Mesenchymal stem cell (in vitro differentiated cells and primary cell): Measurements from ENCODE around the gene ASNSD1.

ENCODE experiments used
- DNase-seq: peaks from one replicate; pipeline ENCODE4 v3.0.0-alpha.2; 2013
- H2AFZ ChIP-seq: one replicate; pipeline ENCODE4 v1.6.1; 2013; ENCODE audit warnings: low read depth, mild to moderate bottlenecking, control low read depth, inconsistent platforms, low read length, moderate library complexity
- H2AK5ac ChIP-seq: 2 replicates; pipeline ENCODE4 v1.6.1; 2013; ENCODE audit warnings: low read length, moderate library complexity, mild to moderate bottlenecking, inconsistent platforms; ENCODE audit not compliant: severe bottlenecking
- H2BK120ac ChIP-seq: one replicate; pipeline ENCODE4 v1.6.1; 2013; ENCODE audit warnings: low read depth, mild to moderate bottlenecking, inconsistent platforms, low read length, moderate library complexity
- H2BK12ac ChIP-seq, 2 experiments: one replicate each; pipeline ENCODE4 v1.6.1; 2013; ENCODE audit warnings: inconsistent platforms in 2 of 2, low read length in 2 of 2, mild to moderate bottlenecking in 2 of 2, moderate library complexity in 2 of 2, control low read depth in 1 of 2
- H2BK15ac ChIP-seq: one replicate; pipeline ENCODE4 v1.6.1; 2013; ENCODE audit warnings: mild to moderate bottlenecking, low read depth, inconsistent platforms; ENCODE audit not compliant: poor library complexity, severe bottlenecking
- H2BK5ac ChIP-seq: 2 replicates; pipeline ENCODE4 v1.6.1; 2013; ENCODE audit warnings: low read depth, mild to moderate bottlenecking, low read length, control low read depth, inconsistent platforms; ENCODE audit not compliant: poor library complexity, severe bottlenecking
- H3K14ac ChIP-seq, 2 experiments: one replicate each; pipeline ENCODE4 v1.6.1; 2013; ENCODE audit warnings: inconsistent platforms in 2 of 2, low read length in 2 of 2, control low read depth in 1 of 2, mild to moderate bottlenecking in 1 of 2, moderate library complexity in 1 of 2
- H3K18ac ChIP-seq, 2 experiments: one replicate each; pipeline ENCODE4 v1.6.1; 2013; ENCODE audit warnings: inconsistent platforms in 2 of 2, low read length in 2 of 2, control low read depth in 1 of 2, low read depth in 1 of 2, mild to moderate bottlenecking in 1 of 2
- H3K23ac ChIP-seq, 2 experiments: one replicate each; pipeline ENCODE4 v1.6.1; 2013; ENCODE audit warnings: inconsistent platforms in 2 of 2, low read length in 2 of 2, mild to moderate bottlenecking in 2 of 2, moderate library complexity in 2 of 2, control low read depth in 1 of 2
- H3K27ac ChIP-seq: 2 replicates; pipeline ENCODE4 v1.5.1; 2013; ENCODE audit warnings: mild to moderate bottlenecking, moderate library complexity, low read length, control low read depth, inconsistent platforms; ENCODE audit not compliant: poor library complexity, severe bottlenecking
- H3K27me3 ChIP-seq, 2 experiments: 2 replicates each; pipeline versions ENCODE4 v1.6.1 to v1.7.0; 2013; ENCODE audit warnings: low read length in 2 of 2, mild to moderate bottlenecking in 2 of 2, moderate library complexity in 2 of 2, control low read depth in 1 of 2, inconsistent platforms in 1 of 2; ENCODE audit not compliant: control insufficient read depth in 1 of 2, insufficient read depth in 1 of 2
- H3K36me3 ChIP-seq, 2 experiments: 2 replicates each; pipeline versions ENCODE4 v1.6.1 to v1.7.0; 2013; ENCODE audit warnings: low read length in 2 of 2, control low read depth in 1 of 2, inconsistent platforms in 1 of 2, low read depth in 1 of 2, mild to moderate bottlenecking in 1 of 2; ENCODE audit not compliant: insufficient read depth in 2 of 2, control insufficient read depth in 1 of 2
- H3K4ac ChIP-seq, 2 experiments: one replicate each; pipeline ENCODE4 v1.6.1; 2013; ENCODE audit warnings: inconsistent platforms in 2 of 2, low read length in 2 of 2, mild to moderate bottlenecking in 2 of 2, moderate library complexity in 2 of 2, control low read depth in 1 of 2, low read depth in 1 of 2
- H3K4me1 ChIP-seq: 2 replicates; pipeline ENCODE4 v1.6.1; 2013; ENCODE audit warnings: low read depth, low read length, control low read depth; ENCODE audit not compliant: control insufficient read depth, insufficient read depth
- H3K4me2 ChIP-seq: 2 replicates; pipeline ENCODE4 v1.6.1; 2013; ENCODE audit warnings: low read length, mild to moderate bottlenecking, inconsistent platforms; ENCODE audit not compliant: poor library complexity, severe bottlenecking
- H3K4me3 ChIP-seq, 2 experiments: 2 replicates each; pipeline versions ENCODE4 v1.5.1 to v1.7.0; 2013; ENCODE audit warnings: low read length in 2 of 2, mild to moderate bottlenecking in 2 of 2, control low read depth in 1 of 2, low read depth in 1 of 2; ENCODE audit not compliant: insufficient read depth in 1 of 2
- H3K79me1 ChIP-seq: replicated peaks from 2 replicates; pipeline ENCODE4 v1.6.1; 2013; ENCODE audit warnings: mild to moderate bottlenecking, control low read depth, low read length, inconsistent platforms; ENCODE audit not compliant: poor library complexity, severe bottlenecking
- H3K9ac ChIP-seq: 2 replicates; pipeline ENCODE4 v1.7.0; 2013; ENCODE audit warnings: mild to moderate bottlenecking, low read length, moderate library complexity
- H3K9me3 ChIP-seq: 2 replicates; pipeline ENCODE4 v1.7.0; 2013; ENCODE audit warnings: mild to moderate bottlenecking, low read length; ENCODE audit not compliant: control insufficient read depth
- H4K8ac ChIP-seq: one replicate; pipeline ENCODE4 v1.6.1; 2013; ENCODE audit warnings: inconsistent platforms, mild to moderate bottlenecking, low read length, moderate library complexity
- H4K91ac ChIP-seq: one replicate; pipeline ENCODE4 v1.6.1; 2013; ENCODE audit warnings: mild to moderate bottlenecking, low read length, inconsistent platforms
- WGBS: methylation state at CpG from one replicate; pipeline ENCODE4 v1.1.7; 2013; ENCODE audit warnings: mixed read lengths; 5-methylcytosine and 5-hydroxymethylcytosine counted together

ASNSD1 gene

DNA sequence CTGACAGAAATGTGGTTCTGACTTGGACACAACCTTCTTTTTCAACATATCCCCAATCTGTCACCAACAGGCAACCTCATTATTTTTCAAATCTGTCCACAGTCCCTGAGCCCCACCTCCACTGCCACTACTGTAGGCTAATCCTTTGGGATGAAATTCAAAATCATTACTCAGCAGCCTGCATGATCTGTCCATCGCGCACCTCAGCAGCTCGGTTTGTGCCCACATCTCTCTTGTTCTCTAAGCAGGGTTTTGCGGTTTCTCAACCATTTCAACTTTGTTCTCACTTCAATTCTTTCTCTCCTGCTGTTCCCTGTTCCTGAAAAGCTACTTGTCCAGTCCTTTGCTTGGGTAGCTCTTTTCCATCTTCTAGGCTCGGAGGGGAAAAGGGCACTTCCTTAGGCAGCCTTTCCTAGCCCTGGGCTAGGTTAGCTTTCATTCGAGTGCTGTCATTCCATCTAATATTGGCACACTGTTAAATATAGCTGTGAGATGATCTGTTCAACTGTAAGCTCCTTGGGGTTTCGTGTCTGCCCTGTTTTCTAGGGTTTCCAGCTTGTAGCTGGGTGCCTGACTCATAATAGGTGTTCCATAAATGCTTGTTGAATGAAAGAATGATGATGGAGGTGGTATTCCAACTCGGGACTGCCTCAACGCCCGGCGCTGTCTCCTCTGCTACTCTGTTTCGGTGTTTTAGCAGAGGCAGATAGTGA, 12.6 kb downstream of the ASNSD1 start:
- Histone ChIP-seq H3K27ac (no peak overlapping the region), H3K4me3 (peak overlapping the region in 1 of 2 experiments; percentile 90), H3K27me3 (no peaks in the 10 kb centered on the region), H3K4ac (no peak overlapping the region), H3K36me3 (peaks cover 18 to 29% of the 10 kb centered on the region in 2 experiments), H2AFZ (no peak overlapping the region), H2BK12ac (peak overlapping the region in 1 of 2 experiments; percentile 57), H3K14ac (peak overlapping the region in 1 of 2 experiments; percentile 62), H4K8ac (peak overlapping the region; percentile 41), H3K79me1 (peaks cover 1% of the 10 kb centered on the region), H2BK120ac (no peak overlapping the region), H3K23ac (no peak overlapping the region), H3K4me2 (no peak overlapping the region), H3K4me1 (peaks cover 5% of the 10 kb centered on the region), H2BK5ac (no peak overlapping the region), H4K91ac (no peak overlapping the region), H3K18ac (no peak overlapping the region), H3K9me3 (no peaks in the 10 kb centered on the region), H2BK15ac (no peak overlapping the region), H2AK5ac (no peak overlapping the region), H3K9ac (peak overlapping the region; percentile 99)
- 75% methylated on average over 12 of the region's 12 CpGs for WGBS
- no peak for DNase-seq

DNA sequence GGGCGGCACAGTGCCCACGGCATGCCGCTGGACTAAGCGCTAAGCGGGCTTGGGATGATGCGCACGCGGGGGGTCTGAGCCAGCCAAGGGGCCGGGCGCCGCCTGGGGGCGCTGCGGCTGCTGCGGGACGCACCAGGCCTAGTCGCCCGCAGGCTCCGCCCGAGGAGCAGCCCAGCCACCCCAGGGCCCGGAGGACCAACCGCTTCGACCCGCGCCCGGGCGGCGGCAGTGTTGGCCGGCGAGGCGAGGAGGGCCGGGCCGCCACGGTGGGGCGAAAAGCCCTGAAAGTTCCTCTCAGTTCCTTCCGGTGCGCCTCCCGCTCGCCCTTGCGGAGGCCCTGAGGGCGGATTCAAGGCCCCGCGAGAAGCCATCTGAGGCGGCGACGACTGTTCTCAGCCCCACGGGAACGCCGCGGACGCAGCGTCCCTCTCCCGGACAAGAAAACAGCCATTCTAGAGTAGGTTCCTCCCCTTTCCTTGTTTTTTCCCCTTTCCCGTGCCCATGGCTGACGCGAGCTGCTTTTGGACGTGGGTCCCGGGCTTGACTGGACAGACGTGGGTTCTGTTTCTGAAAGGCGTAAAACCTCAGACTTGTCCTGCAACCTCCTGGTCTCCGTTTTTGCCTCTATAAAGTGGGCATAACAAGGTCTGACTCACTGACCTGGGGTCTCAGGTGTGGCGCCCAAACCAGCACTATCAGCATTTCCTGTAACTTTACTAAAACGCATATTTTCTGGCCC, 13.3 kb downstream of the ASNSD1 start, which contains the start of gene ANKAR:
ANKAR (plus strand) TSS at position 297 of the 739 bp plus-strand sequence. CDS start 1,821 bp downstream, outside the sequence.
- H2AK5ac ChIP-seq: no peak within 1 kb of the TSS
- H3K4me1 ChIP-seq: peaks cover 5% of the 10 kb centered on the region
- H3K27ac ChIP-seq: no peak within 1 kb of the TSS
- H3K27me3 ChIP-seq: no peaks in the 10 kb centered on the region
- peak within 1 kb of the TSS; percentile 6 to 37 for H3K18ac ChIP-seq
- H3K4me3 ChIP-seq: peak within 1 kb of the TSS; percentile 29 to 90
- peak within 1 kb of the TSS in 1 of 2 experiments; percentile 62 for H3K14ac ChIP-seq
- H4K8ac ChIP-seq: peak within 1 kb of the TSS; percentile 96
- no peak within 1 kb of the TSS for H2BK15ac ChIP-seq
- peak within 1 kb of the TSS in 1 of 2 experiments; percentile 57 for H2BK12ac ChIP-seq
- no peak within 1 kb of the TSS for H3K23ac ChIP-seq
- peaks cover 18 to 22% of the 10 kb centered on the region in 2 experiments for H3K36me3 ChIP-seq
- H3K9me3 ChIP-seq: no peaks in the 10 kb centered on the region
- peak within 1 kb of the TSS; percentile 42 for H2BK120ac ChIP-seq
- no peak within 1 kb of the TSS for H2BK5ac ChIP-seq
- WGBS: 39% methylated on average over 60 of the region's 62 CpGs
- peaks cover 1% of the 10 kb centered on the region for H3K79me1 ChIP-seq
- H2AFZ ChIP-seq: peak within 1 kb of the TSS; percentile 49
- peak within 1 kb of the TSS; percentile 23 for H3K4me2 ChIP-seq
- H3K4ac ChIP-seq: no peak within 1 kb of the TSS
- H3K9ac ChIP-seq: peak within 1 kb of the TSS; percentile 99
- H4K91ac ChIP-seq: peak within 1 kb of the TSS; percentile 87
- DNase-seq: peak; percentile 85

DNA sequence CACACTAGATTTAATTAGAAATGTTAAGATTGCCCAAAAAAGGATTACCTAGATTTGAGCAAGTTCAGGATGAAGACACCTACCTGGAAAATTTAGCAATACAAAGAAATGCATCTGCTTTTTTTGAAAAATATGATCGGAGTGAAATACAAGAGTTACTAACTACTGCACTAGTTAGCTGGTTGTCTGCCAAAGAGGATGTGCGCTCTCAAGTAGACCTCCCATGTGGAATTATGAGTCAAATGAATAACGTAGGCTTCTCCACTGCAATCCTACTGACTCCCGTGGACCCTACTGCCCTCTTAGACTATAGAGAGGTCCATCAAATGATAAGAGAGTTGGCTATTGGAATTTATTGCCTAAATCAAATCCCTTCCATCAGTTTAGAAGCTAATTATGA, 15.2 kb downstream of the ASNSD1 start:
- Histone ChIP-seq H3K4me1 (peaks cover 5% of the 10 kb centered on the region), H2BK5ac (no peak overlapping the region), H2BK15ac (no peak overlapping the region), H2AK5ac (no peak overlapping the region), H2BK12ac (no peak overlapping the region), H3K4ac (no peak overlapping the region), H3K23ac (no peak overlapping the region), H3K4me3 (no peak overlapping the region), H4K8ac (no peak overlapping the region), H4K91ac (no peak overlapping the region), H3K4me2 (no peak overlapping the region), H3K36me3 (peaks cover 7 to 13% of the 10 kb centered on the region in 2 experiments), H3K9me3 (no peaks in the 10 kb centered on the region), H2AFZ (no peak overlapping the region), H3K27ac (no peak overlapping the region), H3K9ac (no peak overlapping the region), H3K14ac (no peak overlapping the region), H3K18ac (no peak overlapping the region), H3K79me1 (no peaks in the 10 kb centered on the region), H2BK120ac (no peak overlapping the region), H3K27me3 (no peaks in the 10 kb centered on the region)
- 96% methylated on average over 2 of the region's 4 CpGs for WGBS
- no peak for DNase-seq

DNA sequence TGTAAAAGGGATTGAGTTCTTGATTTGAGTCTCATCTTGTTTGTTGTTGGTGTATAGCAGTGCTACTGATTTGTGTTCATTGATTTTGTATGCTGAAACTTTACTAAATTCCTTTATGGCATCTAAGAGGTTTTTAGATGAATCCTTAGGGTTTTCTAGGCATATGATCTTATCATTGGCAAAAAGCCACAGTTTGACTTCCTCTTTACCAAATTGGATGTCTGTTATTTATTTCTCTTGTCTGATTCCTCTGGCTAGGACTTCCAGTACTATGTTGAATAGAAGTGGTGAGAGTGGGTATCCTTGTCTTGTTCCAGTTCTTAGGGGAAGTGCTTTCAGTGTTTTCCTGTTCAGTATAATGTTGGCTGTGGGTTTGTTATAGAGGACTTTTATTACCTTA, 18.0 kb downstream of the ASNSD1 start:
- Histone ChIP-seq H3K4ac (no peak overlapping the region), H3K27ac (no peak overlapping the region), H3K14ac (no peak overlapping the region), H2BK12ac (no peak overlapping the region), H3K18ac (no peak overlapping the region), H3K36me3 (peaks cover 0 to 7% of the 10 kb centered on the region in 2 experiments), H3K4me2 (no peak overlapping the region), H3K9ac (no peak overlapping the region), H4K8ac (no peak overlapping the region), H3K4me3 (no peak overlapping the region), H4K91ac (no peak overlapping the region), H3K27me3 (no peaks in the 10 kb centered on the region), H2AFZ (no peak overlapping the region), H3K9me3 (no peaks in the 10 kb centered on the region), H3K23ac (no peak overlapping the region), H2BK15ac (no peak overlapping the region), H3K4me1 (peaks cover 4% of the 10 kb centered on the region), H3K79me1 (no peaks in the 10 kb centered on the region), H2AK5ac (no peak overlapping the region), H2BK120ac (no peak overlapping the region), H2BK5ac (no peak overlapping the region)
- DNase-seq: no peak
